Left ventricle myocardium inferior (tissue), 1 donor: ENCODE data around the gene B3GLCT. TPM values are rescaled to one million over a fixed set of nuclear protein-coding genes. Genes with fewer than 3 reads are reported as not detected.
A peak's percentile ranks its signal among the peaks of the same experiment; 100 is the strongest.

Source experiments
- DNase-seq: peaks from one replicate; pipeline ENCODE4 v3.0.0-alpha.2; 2020
- H3K27ac ChIP-seq: fragments of 200-600 bp; replicated peaks from 2 replicates; pipeline ENCODE4 v1.8.0; 2021
- H3K27me3 ChIP-seq: fragments of 200-600 bp; 2 replicates; pipeline ENCODE4 v1.8.0; 2021; ENCODE audit warnings: low read depth
- H3K36me3 ChIP-seq: fragments of 200-600 bp; 2 replicates; pipeline ENCODE4 v1.8.0; 2021
- H3K4me1 ChIP-seq: fragments of 200-600 bp; 2 replicates; pipeline ENCODE4 v1.8.0; 2021
- H3K4me3 ChIP-seq: fragments of 200-600 bp; 2 replicates; pipeline ENCODE4 v1.8.0; 2021; ENCODE audit warnings: mild to moderate bottlenecking, moderate library complexity
- H3K9me3 ChIP-seq: fragments of 200-600 bp; replicated peaks from 2 replicates; pipeline ENCODE4 v1.8.0; 2021
- CTCF ChIP-seq: fragments of 200-600 bp; IDR thresholded peaks from 2 replicates; pipeline ENCODE4 v1.8.0; 2021; ENCODE audit warnings: antibody characterized with exemption, mild to moderate bottlenecking, borderline replicate concordance
- intact Hi-C: fragments of 100-400 bp; cut with micrococcal nuclease; formaldehyde crosslinking; loops from one replicate; pipeline ENCODE4 v1.11.0; 2022
- total RNA-seq: library from RNA; stranded (reverse); fragmentation: NEBNext Ultra II Directional; extraction: Animal tissue kit (Norgen Biotek cat#: 25700); gene quantifications from one replicate; pipeline ENCODE4 v1.2.1, GENCODE V29; 2021
- donor health status: DM: no; HTN: yes; CAD: no; lungs with severe emphysema.

Gene B3GLCT
- total RNA-seq, 1 donor from 2014 or later = 19.5 TPM

GRCh38 chr13:31224174-31224669 lies 24.4 kb downstream of the B3GLCT start:
- intact Hi-C loops = no loop called here
- Histone ChIP-seq H3K27me3 (no peaks in the 10 kb centered on the region), H3K9me3 (no peaks in the 10 kb centered on the region), H3K4me3 (no peak overlapping the region), H3K36me3 (no peaks in the 10 kb centered on the region), H3K27ac (peak overlapping the region; percentile 50), H3K4me1 (peaks cover 74% of the 10 kb centered on the region)
- DNase-seq = no peak
- TF ChIP-seq CTCF = no peak

GRCh38 chr13:31224963-31225559 lies 25.3 kb downstream of the B3GLCT start:
- no peak for TF ChIP-seq CTCF
- Histone ChIP-seq H3K9me3 (no peaks in the 10 kb centered on the region), H3K4me3 (no peak overlapping the region), H3K36me3 (no peaks in the 10 kb centered on the region), H3K27ac (peak overlapping the region; percentile 50), H3K4me1 (peaks cover 66% of the 10 kb centered on the region), H3K27me3 (no peaks in the 10 kb centered on the region)
- DNase-seq = no peak
- intact Hi-C loops = no loop called here

GRCh38 chr13:31225998-31226675 lies 26.4 kb downstream of the B3GLCT start:
- no peak overlapping the region for H3K4me3 ChIP-seq
- DNase-seq = no peak
- no peaks in the 10 kb centered on the region for H3K27me3 ChIP-seq
- TF ChIP-seq CTCF = no peak
- H3K9me3 ChIP-seq = no peaks in the 10 kb centered on the region
- peak overlapping the region; percentile 50 for H3K27ac ChIP-seq
- intact Hi-C loops = no loop called here
- H3K4me1 ChIP-seq = peaks cover 56% of the 10 kb centered on the region
- H3K36me3 ChIP-seq = no peaks in the 10 kb centered on the region

- Histone ChIP-seq H3K27ac (no peak overlapping the region), H3K27me3 (no peaks in the 10 kb centered on the region), H3K4me3 (no peak overlapping the region), H3K36me3 (peaks cover 2% of the 10 kb centered on the region), H3K4me1 (peaks cover 46% of the 10 kb centered on the region), H3K9me3 (no peaks in the 10 kb centered on the region)
- TF ChIP-seq CTCF = no peak
- DNase-seq = no peak
- intact Hi-C loops = no loop called here
Measured at GRCh38 chr13:31227063-31227462, 27.3 kb downstream of the B3GLCT start.

GRCh38 chr13:31227870-31228269 lies 28.1 kb downstream of the B3GLCT start:
- intact Hi-C loops = no loop called here
- no peak for TF ChIP-seq CTCF
- Histone ChIP-seq H3K27ac (peak overlapping the region; percentile 8), H3K27me3 (no peaks in the 10 kb centered on the region), H3K4me1 (peaks cover 38% of the 10 kb centered on the region), H3K9me3 (no peaks in the 10 kb centered on the region), H3K36me3 (peaks cover 2% of the 10 kb centered on the region), H3K4me3 (no peak overlapping the region)
- no peak for DNase-seq
